ENCODE data around the gene ARHGEF17.

GRCh38 chr11:73310661-73311393 is 2.8 kb downstream of the ARHGEF17 start:
- no peak for TF ChIP-seq ZNF274 (IDR thresholded peaks at IDR 0.05; ENCODE audit: low read depth, low read length)
- no peak for TF ChIP-seq YY1 (IDR thresholded peaks at IDR 0.05; ENCODE audit: insufficient read depth, insufficient read length)
